GM12891 (cell line): ENCODE data around the gene MC2R.

Experiments
- POLR2A ChIP-seq: IDR thresholded peaks from 2 replicates; pipeline ENCODE4 v1.6.1; 2011; ENCODE audit warnings: low read depth, low read length, control low read depth
- POLR2AphosphoS5 ChIP-seq: IDR thresholded peaks from 2 replicates; pipeline ENCODE4 v1.6.1; 2011; ENCODE audit warnings: low read depth, low read length, control low read depth
- SPI1 ChIP-seq: IDR thresholded peaks from 2 replicates; pipeline ENCODE4 v1.6.1; 2011; ENCODE audit warnings: low read depth, low read length, control low read depth
- TAF1 ChIP-seq: IDR thresholded peaks from 2 replicates; pipeline ENCODE4 v1.6.1; 2011; ENCODE audit warnings: low read depth, low read length, control low read depth

DNA sequence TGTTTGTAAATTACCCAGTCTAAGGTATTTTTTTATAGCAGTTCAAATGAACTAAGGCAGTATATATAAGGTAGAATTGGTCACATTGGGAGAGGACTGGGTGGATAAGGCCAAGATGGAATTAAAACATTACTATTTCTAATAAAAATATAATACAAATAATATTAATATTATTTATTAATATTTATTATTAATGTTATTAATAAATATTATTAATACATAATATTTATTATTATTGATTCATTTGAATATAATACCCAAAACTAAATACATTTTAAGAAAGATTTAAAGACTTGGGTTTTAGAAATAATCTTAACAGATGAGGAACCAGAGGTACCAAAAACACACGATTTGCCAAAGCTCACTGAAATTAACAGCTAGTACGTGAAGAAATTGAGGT is 30.5 kb upstream of the MC2R start:
- no peak for TF ChIP-seq POLR2A
- TF ChIP-seq POLR2AphosphoS5, result no peak
- no peak for TF ChIP-seq TAF1
- no peak for TF ChIP-seq SPI1
